ENCODE data around the gene ODAD4. TPM values are rescaled to one million over a fixed set of nuclear protein-coding genes. Genes with fewer than 3 reads are reported as not detected.
A peak's percentile ranks its signal among the peaks of the same experiment; 100 is the strongest.

ODAD4 gene
- polyA plus RNA-seq, 3 donors: 0.04 to 0.28 (median 0.23) TPM

GRCh38 chr17:41992576-41992975, 62.2 kb downstream of the ODAD4 start:
- no peaks in the 10 kb centered on the region for H3K27me3 ChIP-seq (ENCODE audit: control insufficient read depth in 2 of 2, insufficient read depth in 2 of 2, low read length in 2 of 2)
- 100% methylated on average over 2 of the region's 3 CpGs for WGBS (ENCODE audit: insufficient coverage)
- H3K4me3 Mint-ChIP-seq: no peak overlapping the region

GRCh38 chr17:41996855-41997164, 66.4 kb downstream of the ODAD4 start:
- peaks cover 79 to 99% of the 10 kb centered on the region in 2 donors for H3K36me3 Mint-ChIP-seq
- H2AFZ ChIP-seq (ENCODE audit: insufficient read depth, low read depth, low read length, poor library complexity, severe bottlenecking): no peak overlapping the region
- no peak overlapping the region for H3K27ac ChIP-seq (ENCODE audit: low read depth in 1 of 2, low read length in 2 of 2)
- no peaks in the 10 kb centered on the region for H3K9me3 ChIP-seq (replicated peaks in 1 of 2; ENCODE audit: control insufficient read depth in 1 of 2, insufficient read depth in 1 of 2, low read length in 2 of 2)
- no peak for TF ChIP-seq CTCF (IDR thresholded peaks at IDR 0.05)
- H3K4me2 ChIP-seq (replicated peaks; ENCODE audit: extremely low read depth, low read length, poor library complexity, severe bottlenecking): no peak overlapping the region
- H3K79me2 ChIP-seq (ENCODE audit: insufficient read depth, low read length): peaks cover 64% of the 10 kb centered on the region
- peaks cover 0 to 1% (median 0%) of the 10 kb centered on the region in 3 donors for H3K27me3 Mint-ChIP-seq (ENCODE audit: low read depth in 3 of 3)
- intact Hi-C loops (cut with micrococcal nuclease): no loop called here
- WGBS (ENCODE audit: insufficient coverage): no CpG with 5 or more reads among the region's 2 CpGs
- peaks cover 15% of the 10 kb centered on the region for H3K4me1 Mint-ChIP-seq
- H3K4me1 ChIP-seq (ENCODE audit: control insufficient read depth in 1 of 2, insufficient read depth in 2 of 2, low read length in 2 of 2): peaks cover 3 to 7% of the 10 kb centered on the region in 2 donors
- peaks cover 90 to 98% of the 10 kb centered on the region in 2 donors for H3K36me3 ChIP-seq (replicated peaks in 1 of 2; ENCODE audit: control insufficient read depth in 1 of 2, insufficient read depth in 2 of 2, low read length in 2 of 2)
- H3K4me3 Mint-ChIP-seq: no peak overlapping the region
- no peaks in the 10 kb centered on the region for H3K27me3 ChIP-seq (ENCODE audit: control insufficient read depth in 2 of 2, insufficient read depth in 2 of 2, low read length in 2 of 2)
- peak overlapping the region in 2 of 7 donors; percentile 0 to 32 for H3K27ac Mint-ChIP-seq
- no peaks in the 10 kb centered on the region for H3K9me3 Mint-ChIP-seq
- H4K20me1 ChIP-seq (ENCODE audit: insufficient read depth, low read length): peaks cover 86% of the 10 kb centered on the region
- no peak for DNase-seq
- no peak overlapping the region for H3K4me3 ChIP-seq (replicated peaks in 1 of 3; ENCODE audit: low read depth in 2 of 3, low read length in 3 of 3)
- H3K9ac ChIP-seq (ENCODE audit: insufficient read depth, low read length, poor library complexity, severe bottlenecking): no peak overlapping the region

More at GRCh38 chr17:41992576-41992975, 62.2 kb downstream of the ODAD4 start:
- TF ChIP-seq CTCF (IDR thresholded peaks at IDR 0.05): no peak
- Mint-ChIP-seq H3K36me3 (peaks cover 91 to 99% of the 10 kb centered on the region in 2 donors), H3K27me3 (ENCODE audit: low read depth in 3 of 3) (peaks cover 0 to 1% (median 0%) of the 10 kb centered on the region in 3 donors), H3K27ac (peak overlapping the region in 1 of 7 donors; percentile 40), H3K9me3 (no peaks in the 10 kb centered on the region), H3K4me1 (no peaks in the 10 kb centered on the region)
- Histone ChIP-seq H3K9me3 (replicated peaks in 1 of 2; ENCODE audit: control insufficient read depth in 1 of 2, insufficient read depth in 1 of 2, low read length in 2 of 2) (no peaks in the 10 kb centered on the region), H3K9ac (ENCODE audit: insufficient read depth, low read length, poor library complexity, severe bottlenecking) (no peak overlapping the region), H3K4me1 (ENCODE audit: control insufficient read depth in 1 of 2, insufficient read depth in 2 of 2, low read length in 2 of 2) (no peaks in the 10 kb centered on the region), H3K4me2 (replicated peaks; ENCODE audit: extremely low read depth, low read length, poor library complexity, severe bottlenecking) (no peak overlapping the region), H3K4me3 (replicated peaks in 1 of 3; ENCODE audit: low read depth in 2 of 3, low read length in 3 of 3) (no peak overlapping the region), H2AFZ (ENCODE audit: insufficient read depth, low read depth, low read length, poor library complexity, severe bottlenecking) (no peak overlapping the region), H3K27ac (ENCODE audit: low read depth in 1 of 2, low read length in 2 of 2) (no peak overlapping the region), H3K36me3 (replicated peaks in 1 of 2; ENCODE audit: control insufficient read depth in 1 of 2, insufficient read depth in 2 of 2, low read length in 2 of 2) (peaks cover 95 to 100% of the 10 kb centered on the region in 2 donors), H4K20me1 (ENCODE audit: insufficient read depth, low read length) (peaks cover 87% of the 10 kb centered on the region), H3K79me2 (ENCODE audit: insufficient read depth, low read length) (peaks cover 39% of the 10 kb centered on the region)
- DNase-seq: no peak
- intact Hi-C loops (cut with micrococcal nuclease): no loop called here

Measured in CD14-positive monocyte (primary cell).